ENCODE results near the gene FAM241A. TPM values are rescaled to one million over a fixed set of nuclear protein-coding genes. Genes with fewer than 3 reads are reported as not detected.

The FAM241A gene
- total RNA-seq, 3 donors from 2014 or later (not counting 1 experiment from before 2014, with no cell fraction given): 0.36 to 0.75 (median 0.40) TPM

GRCh38 chr4:112143781-112144180 lies 1.5 kb upstream of the FAM241A start:
- ATAC-seq (no peak), DNase-seq (no peak)
- H3K36me3 ChIP-seq (ENCODE audit: control insufficient read depth, insufficient read depth, low read length): no peaks in the 10 kb centered on the region
- H3K27ac Mint-ChIP-seq: no peak overlapping the region
- H3K4me1 ChIP-seq (ENCODE audit: control insufficient read depth, insufficient read depth, low read length): peaks cover 7% of the 10 kb centered on the region
- no peak overlapping the region for H3K4me3 ChIP-seq (ENCODE audit: low read length)
- TF ChIP-seq CTCF (IDR thresholded peaks at IDR 0.05): no peak
- H3K27me3 ChIP-seq (ENCODE audit: control insufficient read depth, insufficient read depth, low read length): peaks cover 3% of the 10 kb centered on the region
- H3K4me1 Mint-ChIP-seq: peaks cover 6 to 10% of the 10 kb centered on the region in 2 donors
- H3K4me3 Mint-ChIP-seq: no peak overlapping the region
- H3K36me3 Mint-ChIP-seq: no peaks in the 10 kb centered on the region
- peaks cover 6 to 8% of the 10 kb centered on the region in 2 donors for H3K27me3 Mint-ChIP-seq (ENCODE audit: low read depth in 2 of 2)
- intact Hi-C loops (cut with micrococcal nuclease): loop anchor here (2.0 kb wide), 1 partner anchor 493 kb away; the partner anchor contains the start of genes LARP7 and ZGRF1
- 95% methylated on average over 3 of the region's 3 CpGs for WGBS (ENCODE audit: insufficient coverage)
- no peaks in the 10 kb centered on the region for H3K9me3 Mint-ChIP-seq
- H3K27ac ChIP-seq (ENCODE audit: low read length): no peak overlapping the region
- H3K9me3 ChIP-seq (ENCODE audit: control insufficient read depth, insufficient read depth, low read length): no peaks in the 10 kb centered on the region

GRCh38 chr4:112144546-112145325 lies 518 bp upstream of the FAM241A start:
- Histone ChIP-seq H3K4me3 (ENCODE audit: low read length) (no peak overlapping the region), H3K4me1 (ENCODE audit: control insufficient read depth, insufficient read depth, low read length) (peaks cover 7% of the 10 kb centered on the region), H3K9me3 (ENCODE audit: control insufficient read depth, insufficient read depth, low read length) (no peaks in the 10 kb centered on the region), H3K36me3 (ENCODE audit: control insufficient read depth, insufficient read depth, low read length) (no peaks in the 10 kb centered on the region), H3K27me3 (ENCODE audit: control insufficient read depth, insufficient read depth, low read length) (peaks cover 3% of the 10 kb centered on the region), H3K27ac (ENCODE audit: low read length) (no peak overlapping the region)
- Mint-ChIP-seq H3K27ac (peak overlapping the region in 1 of 2 donors; percentile 40), H3K36me3 (no peaks in the 10 kb centered on the region), H3K9me3 (no peaks in the 10 kb centered on the region), H3K4me1 (peaks cover 6 to 10% of the 10 kb centered on the region in 2 donors), H3K4me3 (peak overlapping the region; percentile 56), H3K27me3 (ENCODE audit: low read depth in 2 of 2) (peaks cover 6 to 8% of the 10 kb centered on the region in 2 donors)
- no peak for TF ChIP-seq CTCF (IDR thresholded peaks at IDR 0.05)
- peak in 1 of 2 donors; percentile 14 for DNase-seq
- intact Hi-C loops (cut with micrococcal nuclease): loop anchor here (1.0 to 2.0 kb wide), 2 partner anchors 88 to 492 kb away; partner anchors contain the start of genes LARP7 and ZGRF1
- WGBS (ENCODE audit: insufficient coverage): 78% methylated on average over 17 of the region's 20 CpGs
- no peak for ATAC-seq

GRCh38 chr4:112145790-112146501 lies 692 bp downstream of the FAM241A start:
- H3K9me3 ChIP-seq (ENCODE audit: control insufficient read depth, insufficient read depth, low read length): no peaks in the 10 kb centered on the region
- peaks cover 6 to 10% of the 10 kb centered on the region in 2 donors for H3K4me1 Mint-ChIP-seq
- H3K9me3 Mint-ChIP-seq: no peaks in the 10 kb centered on the region
- H3K27ac ChIP-seq (ENCODE audit: low read length): peak overlapping the region; percentile 84
- H3K36me3 ChIP-seq (ENCODE audit: control insufficient read depth, insufficient read depth, low read length): no peaks in the 10 kb centered on the region
- H3K27me3 ChIP-seq (ENCODE audit: control insufficient read depth, insufficient read depth, low read length): peaks cover 2% of the 10 kb centered on the region
- peak; percentile 68 to 75 (median 72) for ATAC-seq
- no peaks in the 10 kb centered on the region for H3K36me3 Mint-ChIP-seq
- peaks cover 6 to 8% of the 10 kb centered on the region in 2 donors for H3K27me3 Mint-ChIP-seq (ENCODE audit: low read depth in 2 of 2)
- peak overlapping the region; percentile 93 for H3K4me3 ChIP-seq (ENCODE audit: low read length)
- H3K27ac Mint-ChIP-seq: peak overlapping the region; percentile 43 to 54
- peaks cover 7% of the 10 kb centered on the region for H3K4me1 ChIP-seq (ENCODE audit: control insufficient read depth, insufficient read depth, low read length)
- TF ChIP-seq CTCF (IDR thresholded peaks at IDR 0.05): no peak
- WGBS (ENCODE audit: insufficient coverage): under 1% methylated on average over 51 of the region's 53 CpGs
- intact Hi-C loops (cut with micrococcal nuclease): loop anchor here (1.0 to 2.0 kb wide), 2 partner anchors 86 to 491 kb away; partner anchors contain the start of genes LARP7 and ZGRF1
- DNase-seq: peak; percentile 58 to 88
- peak overlapping the region; percentile 81 for H3K4me3 Mint-ChIP-seq

Data from natural killer cell (primary cell).